Rectal smooth muscle tissue (tissue), 1 donor: ENCODE results near the gene ISOC1.

Experiments
- H3K27ac ChIP-seq: one replicate; pipeline ENCODE4 v1.7.0; 2013; ENCODE audit warnings: low read depth, low read length, inconsistent platforms
- H3K27me3 ChIP-seq: one replicate; pipeline ENCODE4 v1.7.0; 2013; ENCODE audit warnings: low read length; ENCODE audit not compliant: control insufficient read depth, insufficient read depth
- H3K36me3 ChIP-seq: one replicate; pipeline ENCODE4 v1.7.0; 2013; ENCODE audit warnings: low read length; ENCODE audit not compliant: control insufficient read depth, insufficient read depth
- H3K4me1 ChIP-seq: one replicate; pipeline ENCODE4 v1.7.0; 2013; ENCODE audit warnings: low read length; ENCODE audit not compliant: control insufficient read depth, insufficient read depth
- H3K4me3 ChIP-seq: one replicate; pipeline ENCODE4 v1.7.0; 2013; ENCODE audit warnings: low read length
- H3K9ac ChIP-seq: one replicate; pipeline ENCODE4 v1.7.0; 2013; ENCODE audit warnings: low read length

The ISOC1 gene

DNA sequence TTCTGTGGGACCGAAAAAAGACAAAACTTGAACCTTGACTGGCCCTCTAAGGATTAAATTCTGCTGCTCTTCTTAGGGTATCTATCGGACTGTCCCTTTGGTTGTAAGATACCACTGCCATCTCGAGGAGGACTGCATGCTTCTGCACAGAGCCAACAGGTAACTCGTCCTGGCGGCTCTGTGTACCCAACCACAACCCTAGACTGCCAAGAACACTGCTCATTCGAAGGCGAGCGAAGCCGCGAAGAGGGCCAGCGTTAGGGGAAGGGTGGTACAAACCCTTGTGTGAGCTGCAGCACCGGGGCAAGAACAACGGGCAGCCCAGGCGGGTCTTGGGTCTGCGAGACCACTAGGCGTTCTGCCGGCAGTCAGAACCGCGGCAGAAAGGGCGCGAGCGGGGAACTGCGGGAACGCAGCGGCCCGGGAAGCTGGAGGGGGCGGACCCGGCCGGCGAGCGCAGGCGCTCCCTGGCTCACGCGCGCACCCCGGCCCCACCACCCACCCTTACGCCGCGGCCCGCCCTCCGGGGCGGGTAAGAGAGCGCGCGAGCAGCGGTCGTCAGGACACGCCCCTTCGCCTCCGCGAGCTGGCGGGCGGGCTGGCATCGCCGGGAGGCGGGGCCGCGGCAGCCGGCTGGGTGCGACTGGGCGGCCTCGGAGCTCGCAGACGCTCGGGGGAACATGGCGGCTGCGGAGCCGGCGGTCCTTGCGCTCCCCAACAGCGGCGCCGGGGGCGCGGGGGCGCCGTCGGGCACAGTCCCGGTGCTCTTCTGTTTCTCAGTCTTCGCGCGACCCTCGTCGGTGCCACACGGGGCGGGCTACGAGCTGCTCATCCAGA is at the start of gene ISOC1:
TSS of gene ISOC1 (plus strand) at position 663 of the 837 bp plus-strand sequence. CDS start at position 681, 18 bp downstream.
- no peaks in the 10 kb centered on the region for H3K36me3 ChIP-seq

DNA sequence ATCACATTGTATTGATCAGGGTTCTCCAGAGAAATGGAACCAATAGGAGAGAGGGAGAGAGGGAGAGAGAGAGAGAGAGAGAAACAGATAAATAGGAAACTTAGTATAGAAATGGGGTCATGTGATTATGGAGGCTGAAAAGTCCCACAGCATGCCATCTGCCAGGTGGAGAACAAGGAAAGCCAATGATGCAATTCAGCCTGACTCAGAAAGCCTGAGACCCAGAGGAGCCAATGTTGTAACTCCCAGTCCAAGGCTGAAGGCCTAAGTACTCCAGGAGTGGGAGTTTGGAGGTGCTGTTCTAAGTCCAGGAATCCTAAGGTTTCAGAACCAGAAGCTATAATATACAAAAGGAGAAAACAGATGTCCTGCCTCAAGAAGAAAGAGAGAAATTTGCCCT is 48.4 kb upstream of the ISOC1 start:
- Histone ChIP-seq H3K36me3 (no peaks in the 10 kb centered on the region), H3K27ac (no peak overlapping the region), H3K27me3 (no peaks in the 10 kb centered on the region), H3K4me3 (no peak overlapping the region), H3K9ac (no peak overlapping the region), H3K4me1 (no peaks in the 10 kb centered on the region)

More for the DNA sequence above, at the start of gene ISOC1:
- Histone ChIP-seq H3K27ac (peak within 1 kb of the TSS; percentile 79), H3K4me3 (peak within 1 kb of the TSS; percentile 96), H3K9ac (peak within 1 kb of the TSS; percentile 92), H3K27me3 (no peaks in the 10 kb centered on the region), H3K4me1 (peaks cover 11% of the 10 kb centered on the region)

DNA sequence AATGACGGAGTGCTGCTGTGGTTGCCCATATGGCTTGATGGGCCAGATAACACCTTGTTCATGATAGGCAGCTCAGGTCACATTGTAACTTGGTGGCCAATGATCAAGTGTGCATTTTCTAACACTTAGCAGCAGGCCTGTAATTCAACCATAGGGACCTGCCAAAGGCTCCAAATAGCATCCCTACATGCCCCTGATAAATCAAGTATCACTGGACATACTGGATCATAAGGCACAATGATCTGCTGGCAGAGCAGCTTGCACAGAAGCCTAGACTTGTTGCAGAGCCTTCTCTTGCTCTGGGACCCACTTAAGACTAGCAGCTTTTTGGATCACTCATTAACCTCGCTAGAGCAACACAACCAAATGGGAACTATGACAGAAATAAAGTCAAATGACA is 46.0 kb upstream of the ISOC1 start:
- H3K4me1 ChIP-seq, result no peaks in the 10 kb centered on the region
- H3K4me3 ChIP-seq, result no peak overlapping the region

DNA sequence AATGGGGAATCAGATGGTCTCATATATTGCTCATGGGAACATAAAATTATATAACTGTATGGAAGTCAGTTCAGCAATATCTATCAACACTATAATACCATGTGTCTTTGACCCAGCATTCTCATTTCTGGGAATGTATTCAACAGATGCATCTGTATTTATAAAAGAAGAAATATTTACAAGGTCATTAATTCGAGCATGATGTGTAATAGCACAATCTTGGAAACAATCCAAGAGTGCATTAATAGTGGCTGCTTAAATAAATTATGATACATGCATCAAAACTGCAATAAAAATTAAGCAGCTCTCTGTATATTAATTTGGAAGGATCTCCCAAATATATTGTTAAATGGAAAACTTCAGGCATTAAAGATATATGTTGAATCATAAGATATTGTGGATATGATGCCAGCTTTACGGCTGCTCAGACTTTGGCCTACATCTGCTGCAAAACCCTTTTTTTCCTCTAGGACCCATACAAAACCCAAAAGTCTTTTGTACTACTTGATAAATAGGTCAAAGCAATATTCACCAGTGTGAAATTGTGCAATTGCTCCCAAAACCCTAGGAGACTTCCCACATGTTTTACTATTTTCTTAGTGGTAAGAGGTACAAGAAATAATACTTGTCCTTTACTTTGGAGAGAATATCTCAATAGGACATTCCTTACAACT is 45.3 kb upstream of the ISOC1 start:
- no peak overlapping the region for H3K27ac ChIP-seq
- no peak overlapping the region for H3K9ac ChIP-seq
- H3K4me1 ChIP-seq, result no peaks in the 10 kb centered on the region
- H3K27me3 ChIP-seq, result no peaks in the 10 kb centered on the region
- no peak overlapping the region for H3K4me3 ChIP-seq
- H3K36me3 ChIP-seq, result no peaks in the 10 kb centered on the region

More for the DNA sequence above, 46.0 kb upstream of the ISOC1 start:
- Histone ChIP-seq H3K36me3 (no peaks in the 10 kb centered on the region), H3K27me3 (no peaks in the 10 kb centered on the region), H3K9ac (no peak overlapping the region), H3K27ac (no peak overlapping the region)

DNA sequence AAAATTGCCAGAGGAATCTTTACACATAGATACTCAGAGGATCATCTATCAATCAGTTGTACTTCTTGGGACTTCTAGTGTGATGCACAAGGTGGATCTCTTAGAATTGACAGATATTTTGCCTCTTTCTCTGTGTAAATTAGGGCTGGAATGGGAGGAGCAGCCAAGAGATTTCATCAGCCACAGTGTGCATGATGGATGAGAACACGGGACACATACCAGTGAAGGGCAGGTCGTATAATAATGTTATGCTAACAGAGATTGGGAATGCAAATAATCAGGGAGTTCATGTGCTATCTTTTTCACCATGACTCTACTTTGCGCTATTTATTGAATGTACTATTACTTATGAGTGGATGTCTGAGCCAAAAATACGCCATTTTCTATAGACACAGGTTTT is 43.3 kb upstream of the ISOC1 start:
- H3K36me3 ChIP-seq, result no peaks in the 10 kb centered on the region

DNA sequence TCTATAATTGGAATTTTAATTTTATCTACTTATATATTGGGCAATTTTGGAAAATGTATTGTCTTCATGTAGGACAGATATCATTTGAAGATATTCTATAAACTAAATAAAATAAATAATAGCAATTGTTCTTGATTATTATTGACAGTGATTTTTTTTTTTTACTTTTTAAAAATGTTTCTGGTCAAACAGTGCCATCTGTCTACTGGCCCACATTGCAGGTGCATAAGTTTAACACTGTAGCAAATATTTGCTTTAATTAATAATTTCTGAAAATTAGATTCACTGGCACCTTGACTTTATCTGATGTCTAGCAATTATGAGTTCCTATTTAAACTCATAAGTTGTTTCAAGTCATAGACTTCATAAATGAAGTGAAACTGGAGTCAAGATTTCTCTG is 41.1 kb upstream of the ISOC1 start:
- Histone ChIP-seq H3K4me1 (no peaks in the 10 kb centered on the region), H3K27me3 (no peaks in the 10 kb centered on the region), H3K27ac (no peak overlapping the region), H3K9ac (no peak overlapping the region), H3K36me3 (no peaks in the 10 kb centered on the region), H3K4me3 (no peak overlapping the region)

More for the DNA sequence above, 43.3 kb upstream of the ISOC1 start:
- H3K9ac ChIP-seq, result no peak overlapping the region
- H3K27ac ChIP-seq, result no peak overlapping the region
- H3K4me1 ChIP-seq, result no peaks in the 10 kb centered on the region
- H3K27me3 ChIP-seq, result no peaks in the 10 kb centered on the region
- H3K4me3 ChIP-seq, result no peak overlapping the region

DNA sequence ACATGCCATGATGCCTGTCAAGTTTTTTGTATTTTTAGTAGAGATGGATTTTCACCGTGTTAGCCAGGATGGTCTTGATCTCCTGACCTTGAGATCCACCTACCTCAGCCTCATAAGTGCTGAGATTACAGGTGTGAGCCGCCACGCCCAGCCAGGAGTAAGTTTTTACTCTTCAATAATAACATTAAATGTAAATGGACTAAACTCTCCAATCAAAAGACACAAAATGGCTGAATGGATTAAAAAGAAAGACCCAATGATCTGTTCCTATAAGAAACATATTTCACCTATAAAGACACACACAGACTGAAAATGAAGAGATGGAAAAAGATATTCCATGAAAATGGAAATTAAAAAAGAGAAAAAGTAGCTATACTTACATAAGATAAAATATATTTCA is 37.2 kb upstream of the ISOC1 start:
- Histone ChIP-seq H3K9ac (no peak overlapping the region), H3K4me1 (no peaks in the 10 kb centered on the region), H3K27me3 (no peaks in the 10 kb centered on the region), H3K36me3 (no peaks in the 10 kb centered on the region), H3K27ac (no peak overlapping the region), H3K4me3 (no peak overlapping the region)

DNA sequence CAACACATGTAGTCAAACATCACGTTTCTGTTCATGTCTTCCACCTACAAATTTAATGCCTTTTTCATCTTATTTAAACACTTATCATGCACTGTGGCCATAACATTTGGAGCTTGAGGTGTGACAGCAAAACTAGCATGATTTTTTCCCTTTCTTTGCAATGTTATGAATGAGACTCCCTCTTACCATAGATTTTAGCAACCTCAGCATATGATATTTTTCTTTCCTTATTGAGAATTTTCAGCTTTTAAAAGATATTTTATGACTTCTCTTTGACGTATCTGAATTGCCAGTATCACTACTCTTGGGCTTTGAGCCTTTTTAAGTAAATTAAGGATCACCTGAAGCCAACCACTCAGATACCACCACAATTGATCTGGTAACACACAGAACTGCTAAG is 32.7 kb upstream of the ISOC1 start:
- Histone ChIP-seq H3K36me3 (no peaks in the 10 kb centered on the region), H3K27ac (no peak overlapping the region), H3K4me3 (no peak overlapping the region), H3K9ac (no peak overlapping the region), H3K4me1 (peaks cover 5% of the 10 kb centered on the region), H3K27me3 (no peaks in the 10 kb centered on the region)

DNA sequence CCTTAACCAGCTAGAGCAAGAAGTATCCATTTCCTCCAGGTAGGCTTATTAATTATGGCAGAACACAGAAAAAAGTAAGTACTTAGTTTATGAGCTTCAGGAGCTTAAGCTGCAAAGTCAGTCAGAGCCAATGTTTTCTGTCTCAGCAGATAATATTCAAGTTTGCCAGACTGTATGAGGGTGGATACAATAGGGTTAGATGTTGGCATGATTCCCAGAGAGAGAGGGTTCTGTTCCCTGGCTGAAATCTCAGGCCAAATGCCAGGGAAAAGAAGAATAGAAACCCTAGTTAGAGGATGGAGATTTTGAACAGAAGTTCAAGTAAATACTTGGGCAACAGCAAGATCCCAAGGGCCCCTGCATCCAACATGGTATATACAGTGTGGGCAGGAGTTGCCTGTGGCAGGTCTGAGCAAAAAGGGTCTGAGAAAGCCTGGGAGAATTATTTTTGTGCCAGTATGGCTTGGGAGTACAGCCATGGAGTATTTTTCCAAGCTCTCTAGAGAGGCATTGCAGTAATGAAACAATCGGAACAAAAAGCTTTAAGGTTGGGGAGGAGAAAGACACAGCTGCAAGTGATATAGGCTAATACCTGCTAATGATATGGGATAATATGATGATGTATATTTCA is 31.0 kb upstream of the ISOC1 start:
- Histone ChIP-seq H3K36me3 (no peaks in the 10 kb centered on the region), H3K4me1 (peaks cover 5% of the 10 kb centered on the region), H3K9ac (no peak overlapping the region), H3K27ac (no peak overlapping the region), H3K4me3 (no peak overlapping the region), H3K27me3 (no peaks in the 10 kb centered on the region)

DNA sequence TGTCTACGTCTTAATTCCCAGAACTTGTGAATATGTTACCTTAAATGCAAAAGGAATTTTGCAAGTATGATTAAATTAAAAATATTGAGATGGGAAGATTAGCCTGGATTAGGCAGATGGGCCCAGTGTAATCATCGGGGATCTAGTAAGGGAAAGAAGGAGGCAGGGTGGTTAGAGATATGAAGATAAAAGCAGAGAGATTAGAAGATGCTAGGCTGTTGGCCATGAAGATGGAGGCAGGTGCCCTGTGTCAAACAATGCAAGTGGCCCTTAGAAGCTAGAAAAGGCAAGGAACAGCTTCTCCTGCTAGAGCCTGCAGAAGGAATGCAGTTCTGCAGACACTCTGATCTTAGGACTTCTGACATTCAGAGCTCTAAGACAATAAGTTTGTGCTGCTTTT is 28.8 kb upstream of the ISOC1 start:
- Histone ChIP-seq H3K4me1 (peaks cover 5% of the 10 kb centered on the region), H3K4me3 (no peak overlapping the region), H3K9ac (no peak overlapping the region)

DNA sequence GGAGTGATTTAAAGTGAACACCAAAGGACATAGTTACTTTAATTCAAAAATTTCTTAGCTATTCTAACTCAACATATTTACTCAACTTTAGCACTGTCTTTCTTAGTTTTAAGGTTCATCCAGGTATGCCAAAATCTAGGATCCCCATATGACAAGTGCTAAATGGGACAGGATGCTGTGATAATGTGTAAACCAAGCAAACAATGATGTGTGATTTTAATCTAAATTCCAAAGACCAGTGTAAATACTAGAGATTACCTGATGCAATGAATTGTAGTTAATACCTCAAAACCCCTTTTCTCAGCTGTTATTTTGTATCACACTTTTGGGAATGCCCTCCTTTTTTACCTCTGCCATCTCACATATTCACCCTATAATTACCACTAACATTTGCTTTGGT is 26.8 kb upstream of the ISOC1 start:
- Histone ChIP-seq H3K9ac (no peak overlapping the region), H3K4me3 (no peak overlapping the region), H3K27me3 (no peaks in the 10 kb centered on the region), H3K4me1 (peaks cover 5% of the 10 kb centered on the region), H3K27ac (no peak overlapping the region), H3K36me3 (no peaks in the 10 kb centered on the region)

More for the DNA sequence above, 28.8 kb upstream of the ISOC1 start:
- no peak overlapping the region for H3K27ac ChIP-seq
- no peaks in the 10 kb centered on the region for H3K27me3 ChIP-seq
- H3K36me3 ChIP-seq, result no peaks in the 10 kb centered on the region

DNA sequence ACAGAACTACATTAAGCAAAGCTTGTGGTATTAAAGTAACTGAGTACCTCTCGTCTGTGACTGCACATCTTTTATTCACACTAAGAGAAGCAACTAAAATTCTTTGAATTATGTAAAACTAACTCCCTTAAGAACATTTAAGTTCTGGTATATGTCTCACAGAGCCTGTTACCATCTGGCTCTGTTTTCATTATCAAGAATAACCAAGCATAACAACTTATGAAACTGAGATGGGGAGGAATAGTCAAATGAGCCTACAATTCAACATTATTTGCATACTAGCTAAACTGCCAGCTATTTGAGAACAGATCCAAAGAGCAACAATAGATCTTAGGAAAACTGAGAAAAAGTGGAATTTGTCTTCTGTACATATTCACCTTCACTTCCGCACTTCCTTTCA is 25.3 kb upstream of the ISOC1 start:
- no peak overlapping the region for H3K4me3 ChIP-seq
- no peaks in the 10 kb centered on the region for H3K36me3 ChIP-seq
- no peaks in the 10 kb centered on the region for H3K4me1 ChIP-seq
- no peak overlapping the region for H3K27ac ChIP-seq
- no peak overlapping the region for H3K9ac ChIP-seq
- H3K27me3 ChIP-seq, result no peaks in the 10 kb centered on the region
